GM23248 (cell line): ENCODE measurements around the gene ASAP2. TPM values are rescaled to one million over a fixed set of nuclear protein-coding genes. Genes with fewer than 3 reads are reported as not detected.

ENCODE experiments used
- DNase-seq: peaks from one replicate; pipeline ENCODE4 v3.0.0-alpha.2; 2015
- H2AFZ ChIP-seq: fragments of 200-600 bp; sonication (generic); 2 replicates; pipeline ENCODE4 v1.6.1; 2016; ENCODE audit warnings: antibody characterized with exemption
- H3F3A ChIP-seq: fragments of 200-600 bp; sonication (generic); 2 replicates; pipeline ENCODE4 v1.6.1; 2016; ENCODE audit warnings: mild to moderate bottlenecking, antibody characterized with exemption, mixed run types; ENCODE audit not compliant: insufficient read depth
- H3K27ac ChIP-seq: fragments of 200-600 bp; sonication (generic); 2 replicates; pipeline ENCODE4 v1.5.1; 2016; ENCODE audit warnings: mild to moderate bottlenecking
- H3K27me3 ChIP-seq: fragments of 200-600 bp; sonication (generic); replicated peaks from 2 replicates; pipeline ENCODE4 v1.6.1; 2016; ENCODE audit warnings: mild to moderate bottlenecking; ENCODE audit not compliant: insufficient read depth
- H3K36me3 ChIP-seq: fragments of 200-600 bp; sonication (generic); 2 replicates; pipeline ENCODE4 v1.6.1; 2016; ENCODE audit warnings: low read depth, mild to moderate bottlenecking
- H3K4me1 ChIP-seq: fragments of 200-600 bp; sonication (generic); 2 replicates; pipeline ENCODE4 v1.6.1; 2016; ENCODE audit warnings: mild to moderate bottlenecking; ENCODE audit not compliant: insufficient read depth
- H3K4me2 ChIP-seq: fragments of 200-600 bp; sonication (generic); one replicate; pipeline ENCODE4 v1.6.1; 2016; ENCODE audit warnings: mild to moderate bottlenecking; ENCODE audit not compliant: unreplicated experiment
- H3K4me3 ChIP-seq: fragments of 200-600 bp; sonication (generic); 2 replicates; pipeline ENCODE4 v1.5.1; 2016; ENCODE audit warnings: mild to moderate bottlenecking
- H3K79me2 ChIP-seq: fragments of 200-600 bp; sonication (generic); 2 replicates; pipeline ENCODE4 v1.6.1; 2016; ENCODE audit warnings: mild to moderate bottlenecking; ENCODE audit not compliant: insufficient read depth
- H3K9ac ChIP-seq: fragments of 200-600 bp; sonication (generic); 2 replicates; pipeline ENCODE4 v1.6.1; 2016; ENCODE audit warnings: mild to moderate bottlenecking
- H3K9me2 ChIP-seq: fragments of 200-600 bp; sonication (generic); 2 replicates; pipeline ENCODE4 v1.6.1; 2016; ENCODE audit warnings: mixed run types, mild to moderate bottlenecking, moderate library complexity; ENCODE audit not compliant: insufficient read depth
- H3K9me3 ChIP-seq: fragments of 200-600 bp; sonication (generic); one replicate; pipeline ENCODE4 v1.6.1; 2017; ENCODE audit warnings: low read depth
- H4K20me1 ChIP-seq: fragments of 200-600 bp; sonication (generic); 2 replicates; pipeline ENCODE4 v1.6.0; 2016; ENCODE audit not compliant: insufficient read depth
- EZH2 ChIP-seq: fragments of 200-600 bp; sonication (generic); IDR thresholded peaks from 2 replicates; pipeline ENCODE4 v1.6.1; 2018; ENCODE audit warnings: antibody characterized with exemption, mild to moderate bottlenecking; ENCODE audit not compliant: insufficient read depth, poor library complexity, severe bottlenecking
- EZH2phosphoT487 ChIP-seq: fragments of 200-600 bp; sonication (generic); IDR thresholded peaks from 2 replicates; pipeline ENCODE4 v1.6.1; 2018; ENCODE audit warnings: antibody characterized with exemption, moderate library complexity, mild to moderate bottlenecking, low read depth; ENCODE audit not compliant: insufficient read depth
- WGBS, 2 experiments: methylation state at CpG; one replicate each; pipeline ENCODE4 v1.1.6; 2015 to 2017; ENCODE audit warnings: low lambda C conversion rate in 2 of 2, low coverage in 1 of 2; ENCODE audit errors: missing lambda C conversion rate in 2 of 2; 5-methylcytosine and 5-hydroxymethylcytosine counted together
- in situ Hi-C: fragments of 300-500 bp; cut with MboI; formaldehyde crosslinking; loops from 2 replicates; pipeline ENCODE4 v1.15.0; 2020
- polyA plus RNA-seq: library from polyadenylated mRNA; unstranded; fragments of >200 nt; fragmentation: Nextera tagmentation; extraction: Ambion mirVana; gene quantifications from 2 replicates; pipeline ENCODE4 v1.2.1, GENCODE V29; 2016
- total RNA-seq: library from RNA; depleted of rRNA; stranded (reverse); fragments of >200 nt; shearing (Covaris generic); gene quantifications from 2 replicates; pipeline ENCODE4 v1.2.3, GENCODE V29; 2014

The ASAP2 gene
- total and polyA plus RNA-seq, 2 experiments from 2014 or later, result 8.8 to 49.6 TPM

DNA sequence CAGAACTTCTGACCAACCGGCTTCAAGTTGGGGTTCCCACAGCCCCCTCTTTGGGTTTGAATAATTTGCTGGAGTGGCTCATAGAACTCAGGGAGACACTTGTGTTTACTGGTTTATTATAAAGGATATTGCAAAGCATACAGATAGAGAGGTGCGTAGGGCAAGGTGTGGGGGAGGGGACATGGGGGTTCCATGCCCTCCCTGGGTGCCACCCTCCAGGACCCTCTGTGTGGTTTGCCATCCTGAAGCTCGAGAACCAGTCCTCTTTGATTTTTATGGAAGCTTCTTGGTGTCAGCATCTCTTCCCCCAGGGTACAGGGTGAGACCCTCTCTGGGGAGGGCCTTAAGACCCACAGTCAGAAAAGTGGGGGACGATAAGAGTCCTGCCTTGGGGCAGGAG is 177.9 kb downstream of the ASAP2 start:
- Histone ChIP-seq H3K9ac (no peak overlapping the region), H3F3A (peaks cover 41% of the 10 kb centered on the region), H2AFZ (no peak overlapping the region), H3K4me1 (peaks cover 22% of the 10 kb centered on the region), H3K9me2 (no peaks in the 10 kb centered on the region), H3K4me3 (no peak overlapping the region), H3K36me3 (peaks cover 59% of the 10 kb centered on the region), H3K27ac (no peak overlapping the region), H4K20me1 (no peaks in the 10 kb centered on the region), H3K4me2 (no peak overlapping the region), H3K27me3 (no peaks in the 10 kb centered on the region), H3K79me2 (peaks cover 19% of the 10 kb centered on the region), H3K9me3 (no peaks in the 10 kb centered on the region)
- in situ Hi-C loops, result no loop called here
- no peak for DNase-seq
- TF ChIP-seq EZH2phosphoT487, result no peak
- no peak for TF ChIP-seq EZH2
- WGBS, 2 experiments, result 86 to 89% methylated on average over 4 of the region's 4 CpGs

DNA sequence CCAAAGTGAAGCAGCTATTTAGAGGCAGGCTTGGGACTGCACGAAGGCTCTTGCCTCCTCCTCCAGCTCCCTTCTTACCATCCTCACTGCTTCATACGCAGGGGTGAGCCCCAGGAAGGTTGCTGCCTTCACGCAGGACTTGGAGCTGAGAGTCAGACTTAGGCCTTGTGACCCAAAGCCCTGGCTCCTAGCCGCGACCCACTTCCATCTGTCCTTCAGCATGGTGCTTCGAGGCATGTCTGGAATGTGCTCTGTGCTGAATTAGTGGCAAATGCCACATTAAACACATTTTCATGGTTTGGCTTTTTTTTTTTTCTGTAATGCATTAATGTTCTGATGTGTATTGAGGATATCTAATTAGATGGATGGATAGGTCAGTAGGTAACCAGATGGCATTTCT is 179.2 kb downstream of the ASAP2 start:
- in situ Hi-C loops, result no loop called here
- Histone ChIP-seq H3K36me3 (peaks cover 66% of the 10 kb centered on the region), H3K4me3 (no peak overlapping the region), H3K4me2 (no peak overlapping the region), H3K9me3 (no peaks in the 10 kb centered on the region), H2AFZ (no peak overlapping the region), H3K4me1 (peaks cover 12% of the 10 kb centered on the region), H3K79me2 (peaks cover 12% of the 10 kb centered on the region; the same call in 1 of the 2 replicates), H3K27me3 (no peaks in the 10 kb centered on the region), H4K20me1 (no peaks in the 10 kb centered on the region), H3K27ac (no peak overlapping the region), H3F3A (peaks cover 28% of the 10 kb centered on the region), H3K9me2 (no peaks in the 10 kb centered on the region), H3K9ac (no peak overlapping the region)
- 95 to 97% methylated on average over 6 of the region's 6 CpGs for WGBS, 2 experiments
- no peak for DNase-seq
- TF ChIP-seq EZH2 (no peak), EZH2phosphoT487 (no peak)

- H3K9ac ChIP-seq, result no peak overlapping the region
- H2AFZ ChIP-seq, result no peak overlapping the region
- peaks cover 10% of the 10 kb centered on the region; the same call in 1 of the 2 replicates for H3K79me2 ChIP-seq
- H4K20me1 ChIP-seq, result no peaks in the 10 kb centered on the region
- no peak for TF ChIP-seq EZH2phosphoT487
- no peak for TF ChIP-seq EZH2
- no peak overlapping the region for H3K4me2 ChIP-seq
- no peaks in the 10 kb centered on the region for H3K4me1 ChIP-seq
- no peaks in the 10 kb centered on the region for H3K27me3 ChIP-seq
- 86 to 90% methylated on average over 9 to 11 of the region's 11 CpGs for WGBS, 2 experiments
- peaks cover 70% of the 10 kb centered on the region for H3K36me3 ChIP-seq
- H3K27ac ChIP-seq, result no peak overlapping the region
- peaks cover 8% of the 10 kb centered on the region; the same call in 1 of the 2 replicates for H3F3A ChIP-seq
- H3K9me3 ChIP-seq, result no peaks in the 10 kb centered on the region
- no peaks in the 10 kb centered on the region for H3K9me2 ChIP-seq
- no peak for DNase-seq
- H3K4me3 ChIP-seq, result no peak overlapping the region
- in situ Hi-C loops, result no loop called here
Observed at GRCh38 chr2:9388199-9388681, 181.6 kb downstream of the ASAP2 start.

- DNase-seq, result no peak
- Histone ChIP-seq H3K27me3 (no peaks in the 10 kb centered on the region), H3K79me2 (peaks cover 10% of the 10 kb centered on the region; the same call in 1 of the 2 replicates), H3K9me2 (no peaks in the 10 kb centered on the region), H3K4me3 (no peak overlapping the region), H4K20me1 (no peaks in the 10 kb centered on the region), H3F3A (peaks cover 8% of the 10 kb centered on the region; the same call in 1 of the 2 replicates), H3K27ac (no peak overlapping the region), H3K36me3 (peaks cover 73% of the 10 kb centered on the region), H3K9me3 (no peaks in the 10 kb centered on the region), H3K9ac (no peak overlapping the region), H3K4me1 (no peaks in the 10 kb centered on the region), H3K4me2 (no peak overlapping the region), H2AFZ (no peak overlapping the region)
- no peak for TF ChIP-seq EZH2phosphoT487
- TF ChIP-seq EZH2, result no peak
- in situ Hi-C loops, result no loop called here
- WGBS, 2 experiments, result 89 to 90% methylated on average over 28 of the region's 28 CpGs
Observed at GRCh38 chr2:9388950-9389911, 182.6 kb downstream of the ASAP2 start.
